GM15510 (cell line): ENCODE results near the gene PDE8B.

Experiments
- POLR2A ChIP-seq: IDR thresholded peaks from 3 replicates; pipeline ENCODE4 v1.6.1; 2011; ENCODE audit warnings: borderline replicate concordance; ENCODE audit not compliant: insufficient read length; ENCODE audit errors: extremely low read depth

The PDE8B gene

GRCh38 chr5:77281969-77282336 lies 71.5 kb downstream of the PDE8B start:
- TF ChIP-seq POLR2A = no peak

GRCh38 chr5:77282337-77283027 lies 72.0 kb downstream of the PDE8B start:
- TF ChIP-seq POLR2A = no peak

DNA sequence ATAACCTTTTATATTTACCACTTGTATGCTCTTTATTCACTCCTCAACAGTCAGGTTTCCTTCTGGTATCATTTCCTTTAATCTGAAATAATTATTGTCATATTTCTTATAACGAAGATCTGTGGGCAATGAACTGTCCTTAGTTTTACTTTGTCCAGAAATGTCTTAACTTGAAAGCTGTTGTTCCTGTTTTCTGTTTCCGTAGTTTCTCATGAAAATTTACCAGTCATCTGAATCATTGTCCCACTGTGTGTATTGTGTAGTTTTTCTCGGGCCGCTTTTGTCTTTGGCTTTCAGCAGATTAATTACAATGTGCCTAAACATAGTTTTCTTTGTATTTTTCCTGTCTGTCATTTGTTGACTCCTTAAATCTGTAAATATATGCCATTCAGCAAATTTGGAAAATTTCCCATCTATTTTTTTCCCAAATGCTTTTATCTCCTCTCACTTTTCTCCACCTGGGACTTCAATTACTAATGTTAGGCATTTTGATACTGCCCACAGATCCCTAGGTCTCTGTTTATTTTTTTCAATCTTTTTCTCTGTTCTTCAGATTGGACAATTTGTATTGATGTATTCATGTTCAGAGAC lies 74.9 kb downstream of the PDE8B start:
- TF ChIP-seq POLR2A = no peak

DNA sequence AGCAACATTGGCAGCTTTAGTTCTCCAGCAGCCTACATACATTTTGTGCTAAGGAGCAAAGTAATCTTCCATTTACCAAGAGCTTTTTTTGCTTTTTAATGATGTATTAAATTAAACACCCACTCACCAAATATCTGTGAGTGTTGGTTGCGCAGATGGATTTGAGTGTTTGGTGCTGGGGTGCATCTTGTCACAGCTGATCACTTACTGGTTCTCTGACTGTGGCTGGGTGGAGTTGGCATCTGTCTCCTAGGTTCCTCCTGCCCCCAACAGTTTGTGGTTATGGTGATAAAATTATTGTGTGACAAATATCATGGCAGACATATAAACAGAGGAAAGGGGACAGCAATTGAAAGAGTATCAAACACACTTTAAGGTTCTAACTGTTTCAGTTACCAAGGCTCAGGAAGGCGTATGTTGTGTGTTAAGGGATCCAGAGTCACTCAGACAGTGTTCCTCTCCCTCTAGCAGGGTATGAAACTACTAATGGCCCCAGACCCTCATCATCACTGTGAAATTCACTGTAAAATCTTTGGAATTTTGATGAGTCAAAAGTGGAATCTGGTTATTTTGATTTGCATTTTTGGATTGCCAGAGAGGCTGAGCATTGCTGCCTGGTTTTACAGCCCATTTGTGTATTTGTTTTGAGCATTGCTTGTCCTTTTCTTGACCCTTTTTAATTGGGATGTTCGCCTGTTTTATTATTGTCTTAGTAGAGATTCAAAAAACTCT lies 81.7 kb downstream of the PDE8B start:
- no peak for TF ChIP-seq POLR2A

GRCh38 chr5:77294185-77294584 lies 83.7 kb downstream of the PDE8B start:
- no peak for TF ChIP-seq POLR2A

GRCh38 chr5:77295863-77296378 lies 85.4 kb downstream of the PDE8B start:
- TF ChIP-seq POLR2A = no peak

DNA sequence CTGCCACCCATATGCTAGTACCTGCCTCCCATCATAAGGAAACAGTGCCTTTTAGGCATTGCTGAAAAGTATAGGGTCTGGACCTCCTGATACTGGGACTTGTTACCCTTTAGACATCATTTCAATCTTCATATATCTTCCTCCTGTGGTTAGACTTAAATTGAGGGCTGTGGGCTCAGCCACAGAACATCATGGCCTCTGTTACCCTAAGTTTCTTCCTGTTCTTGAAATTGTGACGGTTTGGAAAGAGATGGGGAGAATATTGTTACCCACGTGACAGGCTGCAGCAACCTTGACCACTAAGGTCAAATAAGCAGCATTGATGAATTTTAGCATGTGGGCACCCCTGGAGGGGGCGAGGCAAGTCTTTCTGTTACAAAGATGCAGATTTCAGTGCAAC lies 87.7 kb downstream of the PDE8B start:
- TF ChIP-seq POLR2A = no peak

GRCh38 chr5:77300451-77300850 lies 90.0 kb downstream of the PDE8B start:
- no peak for TF ChIP-seq POLR2A

DNA sequence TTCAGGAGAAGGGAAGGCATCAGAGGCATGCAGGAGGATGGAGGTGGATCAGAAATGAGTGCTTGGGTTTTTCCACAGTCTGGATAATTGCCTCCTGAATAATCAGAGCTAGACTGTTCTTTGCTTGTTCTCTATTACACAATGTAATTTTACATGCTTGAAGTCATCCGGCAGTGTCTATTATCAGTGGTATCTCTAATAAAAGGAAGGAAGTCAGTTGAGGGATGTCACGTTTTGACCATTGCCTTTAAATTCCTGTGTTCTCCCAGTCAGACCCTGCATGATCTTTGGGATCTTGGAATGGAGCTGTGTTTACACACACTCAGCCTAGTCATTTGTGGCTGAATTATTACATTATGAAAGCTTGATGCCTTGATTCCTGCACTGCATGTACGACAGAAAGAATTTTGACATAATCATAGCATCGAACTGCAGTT lies 91.0 kb downstream of the PDE8B start:
- TF ChIP-seq POLR2A = no peak

- no peak for TF ChIP-seq POLR2A
Measured at GRCh38 chr5:77302247-77302646, 91.8 kb downstream of the PDE8B start.

GRCh38 chr5:77302653-77303052 lies 92.2 kb downstream of the PDE8B start:
- no peak for TF ChIP-seq POLR2A

GRCh38 chr5:77304388-77304787 lies 93.9 kb downstream of the PDE8B start:
- no peak for TF ChIP-seq POLR2A

GRCh38 chr5:77305222-77305846 lies 94.9 kb downstream of the PDE8B start:
- no peak for TF ChIP-seq POLR2A

DNA sequence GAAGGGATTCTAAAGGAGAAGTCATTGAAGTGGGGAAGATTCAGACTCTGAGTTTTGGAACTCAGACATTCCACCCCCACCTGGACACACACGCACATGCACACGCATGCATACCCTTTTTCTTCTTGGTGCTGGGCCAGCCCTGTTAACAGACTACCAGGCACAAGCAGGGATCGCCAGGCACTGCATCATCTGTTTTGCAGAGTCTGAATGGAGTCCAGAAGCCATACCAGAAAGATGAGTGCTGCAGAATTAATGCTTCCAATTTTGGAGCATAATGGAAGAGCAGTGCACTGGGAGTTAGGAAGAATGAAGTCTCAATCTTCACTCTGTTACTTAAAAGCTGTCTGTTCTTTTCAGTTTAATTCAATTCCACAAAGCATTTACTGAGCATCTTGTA lies 95.5 kb downstream of the PDE8B start:
- TF ChIP-seq POLR2A = no peak

- no peak for TF ChIP-seq POLR2A
Measured at GRCh38 chr5:77306531-77306930, 96.1 kb downstream of the PDE8B start.

- TF ChIP-seq POLR2A = no peak
Measured at GRCh38 chr5:77308154-77308960, 97.9 kb downstream of the PDE8B start.
